Esophagus squamous epithelium (tissue), 5 donors: ENCODE results near the gene RMI2. TPM values are rescaled to one million over a fixed set of nuclear protein-coding genes. Genes with fewer than 3 reads are reported as not detected.

ENCODE experiments used
- DNase-seq: peaks from one replicate; lab custom pipeline; 2025; lab: John Stamatoyannopoulos, UW
- H3K27ac ChIP-seq, 4 donors: fragments of 200-600 bp; sonication (generic); one replicate each; pipeline ENCODE4 v1.5.1; 2016 to 2019; ENCODE audit warnings: mild to moderate bottlenecking in 1 of 4
- H3K27me3 ChIP-seq, 4 donors: fragments of 200-600 bp; sonication (generic); 1 replicate in 3 of 4; 2 replicates in 1 of 4; pipeline versions ENCODE4 v1.5.1 to v1.6.0; 2017 to 2021; ENCODE audit warnings: antibody characterized with exemption in 1 of 4
- H3K36me3 ChIP-seq, 3 donors: fragments of 200-600 bp; sonication (generic); one replicate each; pipeline ENCODE4 v1.5.1; 2016 to 2019
- H3K4me1 ChIP-seq, 3 donors: fragments of 200-600 bp; sonication (generic); one replicate each; pipeline ENCODE4 v1.5.1; 2017 to 2019
- H3K4me3 ChIP-seq, 4 donors: fragments of 200-600 bp; sonication (generic); 1 replicate in 3 of 4; 2 replicates in 1 of 4; pipeline ENCODE4 v1.5.1; 2016 to 2019; ENCODE audit warnings: mild to moderate bottlenecking in 2 of 4, moderate library complexity in 1 of 4
- H3K9me3 ChIP-seq, 3 donors: fragments of 200-600 bp; sonication (generic); one replicate each; pipeline ENCODE4 v1.5.1; 2016 to 2019
- CTCF ChIP-seq, 6 experiments: fragments of 450-650 bp in 4 of 6; fragments of 200-600 bp in 2 of 6; sonication (generic) in 2 of 6; IDR thresholded peaks; one replicate each; pipeline ENCODE4 v1.5.1; 2016 to 2019; ENCODE audit warnings: antibody characterized with exemption in 6 of 6, mild to moderate bottlenecking in 4 of 6, moderate library complexity in 4 of 6
- POLR2A ChIP-seq, 4 donors: fragments of 450-650 bp; IDR thresholded peaks; one replicate each; pipeline ENCODE4 v1.6.1; 2017; ENCODE audit warnings: antibody characterized with exemption in 4 of 4, mild to moderate bottlenecking in 4 of 4, moderate library complexity in 3 of 4
- WGBS, 2 donors: methylation state at CpG; one replicate each; pipeline ENCODE4 v1.1.5; 2018; 5-methylcytosine and 5-hydroxymethylcytosine counted together
- intact Hi-C: fragments of 100-400 bp; cut with DNase I; formaldehyde crosslinking; loops from one replicate; pipeline ENCODE4 v1.15.0; 2022
- total RNA-seq, 4 donors: library from RNA; depleted of rRNA; stranded (reverse); fragments of >200 nt; gene quantifications; one replicate each; pipeline ENCODE4 v1.1.0, GENCODE V29; 2016
- donor health status: DM: yes; HTN: yes; CAD: no.

The RMI2 gene
- total RNA-seq, 4 donors from 2014 or later: 4.6 to 12.0 (median 8.1) TPM

GRCh38 chr16:11329071-11329491 lies 16.2 kb upstream of the RMI2 start:
- peak overlapping the region in 1 of 4 donors; percentile 19 for H3K4me3 ChIP-seq
- no peaks in the 10 kb centered on the region for H3K36me3 ChIP-seq
- no peaks in the 10 kb centered on the region for H3K9me3 ChIP-seq
- WGBS, 2 donors: 21 to 22% methylated on average over 5 to 6 of the region's 6 CpGs
- TF ChIP-seq POLR2A (IDR thresholded peaks at IDR 0.05) (no peak), CTCF (IDR thresholded peaks at IDR 0.05) (no peak)
- H3K27me3 ChIP-seq: no peaks in the 10 kb centered on the region
- H3K4me1 ChIP-seq: peaks cover 8 to 20% (median 19%) of the 10 kb centered on the region in 3 donors
- H3K27ac ChIP-seq: peak overlapping the region in 2 of 4 donors; percentile 59 to 66
- intact Hi-C loops: no loop called here
- DNase-seq: no peak

GRCh38 chr16:11329891-11330290 lies 15.4 kb upstream of the RMI2 start:
- Histone ChIP-seq H3K27ac (no peak overlapping the region), H3K27me3 (no peaks in the 10 kb centered on the region), H3K9me3 (no peaks in the 10 kb centered on the region), H3K36me3 (no peaks in the 10 kb centered on the region), H3K4me3 (no peak overlapping the region), H3K4me1 (peaks cover 8 to 20% (median 19%) of the 10 kb centered on the region in 3 donors)
- DNase-seq: no peak
- WGBS, 2 donors: 68 to 79% methylated on average over 2 to 3 of the region's 3 CpGs
- intact Hi-C loops: no loop called here
- TF ChIP-seq POLR2A (IDR thresholded peaks at IDR 0.05) (no peak), CTCF (IDR thresholded peaks at IDR 0.05) (no peak)

GRCh38 chr16:11330526-11331237 lies 14.6 kb upstream of the RMI2 start:
- intact Hi-C loops: no loop called here
- no peaks in the 10 kb centered on the region for H3K27me3 ChIP-seq
- WGBS, 2 donors: 91% methylated on average over 4 to 5 of the region's 5 CpGs

GRCh38 chr16:11331967-11332366 lies 13.3 kb upstream of the RMI2 start:
- Histone ChIP-seq H3K27me3 (no peaks in the 10 kb centered on the region), H3K27ac (no peak overlapping the region), H3K36me3 (no peaks in the 10 kb centered on the region), H3K4me1 (peaks cover 8 to 20% (median 19%) of the 10 kb centered on the region in 3 donors), H3K9me3 (no peaks in the 10 kb centered on the region), H3K4me3 (no peak overlapping the region)
- DNase-seq: no peak
- intact Hi-C loops: no loop called here
- TF ChIP-seq CTCF (IDR thresholded peaks at IDR 0.05) (no peak), POLR2A (IDR thresholded peaks at IDR 0.05) (no peak)
- 88% methylated on average over 2 of the region's 2 CpGs; no CpG with 5 or more reads in 1 of the 2 donors for WGBS, 2 donors

More at GRCh38 chr16:11330526-11331237, 14.6 kb upstream of the RMI2 start:
- H3K4me3 ChIP-seq: no peak overlapping the region
- no peak overlapping the region for H3K27ac ChIP-seq
- DNase-seq: no peak
- H3K36me3 ChIP-seq: no peaks in the 10 kb centered on the region
- peaks cover 8 to 20% (median 19%) of the 10 kb centered on the region in 3 donors for H3K4me1 ChIP-seq
- no peaks in the 10 kb centered on the region for H3K9me3 ChIP-seq
- TF ChIP-seq CTCF (IDR thresholded peaks at IDR 0.05): no peak
- TF ChIP-seq POLR2A (IDR thresholded peaks at IDR 0.05): no peak

GRCh38 chr16:11333010-11333409 lies 12.2 kb upstream of the RMI2 start:
- no peak for TF ChIP-seq CTCF (IDR thresholded peaks at IDR 0.05)
- TF ChIP-seq POLR2A (IDR thresholded peaks at IDR 0.05): no peak
- Histone ChIP-seq H3K27ac (no peak overlapping the region), H3K4me3 (no peak overlapping the region), H3K36me3 (no peaks in the 10 kb centered on the region), H3K27me3 (no peaks in the 10 kb centered on the region), H3K4me1 (peaks cover 8 to 16% (median 15%) of the 10 kb centered on the region in 3 donors), H3K9me3 (no peaks in the 10 kb centered on the region)
- DNase-seq: no peak
- intact Hi-C loops: no loop called here
- 82% methylated on average over 9 of the region's 9 CpGs for WGBS, 2 donors
